MM.1S (cell line): ENCODE results near the gene ARMC12.

Experiments
- EZH2 ChIP-seq: fragments of 300-600 bp; sonication (generic); optimal IDR thresholded peaks from 2 replicates; pipeline ENCODE3; 2017; ENCODE audit warnings: low read depth, mild to moderate bottlenecking, antibody characterized with exemption, low read length, mixed read lengths
- TF ChIP-seq, protein P1 (sequence below): fragments of 300-600 bp; sonication (generic); IDR thresholded peaks from 2 replicates; pipeline ENCODE4 v1.5.1; 2016; ENCODE audit warnings: antibody characterized with exemption, low read length, mixed read lengths

DNA sequence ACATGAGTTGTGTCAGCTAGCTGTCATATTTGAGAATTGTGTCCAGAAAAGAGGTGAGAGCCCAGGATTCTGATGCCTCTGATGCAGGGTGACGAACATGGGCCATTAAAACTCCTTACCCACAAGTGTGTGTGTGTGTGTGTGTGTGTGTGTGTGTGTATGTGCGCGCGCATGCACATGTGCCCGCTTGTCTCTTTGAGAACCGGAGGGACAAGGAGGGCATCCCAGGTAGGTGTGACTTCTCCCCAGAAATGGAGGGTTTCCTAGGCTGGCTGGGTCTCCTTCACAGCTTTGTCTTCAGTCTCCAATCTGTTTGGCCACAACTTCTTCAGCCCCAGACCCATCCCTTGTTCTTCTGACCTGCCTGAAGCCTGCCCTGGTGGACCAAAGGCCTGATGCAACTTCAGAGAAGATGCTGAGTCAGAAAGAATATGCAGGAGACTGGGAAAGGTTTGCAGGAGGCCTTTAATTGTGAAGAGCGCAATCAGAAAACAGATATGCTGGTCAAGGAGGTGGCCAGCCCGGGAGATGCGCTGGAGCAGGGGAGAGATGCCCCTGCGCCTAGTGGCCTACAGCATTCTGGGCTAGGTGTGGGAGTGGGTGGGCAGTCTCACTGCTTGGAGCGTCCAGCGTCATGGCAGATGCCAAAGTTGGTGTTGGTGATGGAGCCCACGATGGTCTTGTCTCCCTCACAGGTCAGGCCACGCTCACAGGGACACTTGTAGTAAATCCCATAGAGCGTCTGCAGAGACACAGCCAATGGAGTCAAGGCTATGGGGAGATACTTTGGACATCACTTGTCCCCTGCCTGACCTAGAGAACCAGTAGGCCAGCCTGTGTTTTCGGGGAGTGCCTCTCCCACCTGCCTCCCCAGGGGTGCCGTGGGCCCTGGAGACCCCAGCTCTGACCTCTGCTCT, 58.0 kb downstream of the ARMC12 start:
- TF ChIP-seq, protein P1, sequence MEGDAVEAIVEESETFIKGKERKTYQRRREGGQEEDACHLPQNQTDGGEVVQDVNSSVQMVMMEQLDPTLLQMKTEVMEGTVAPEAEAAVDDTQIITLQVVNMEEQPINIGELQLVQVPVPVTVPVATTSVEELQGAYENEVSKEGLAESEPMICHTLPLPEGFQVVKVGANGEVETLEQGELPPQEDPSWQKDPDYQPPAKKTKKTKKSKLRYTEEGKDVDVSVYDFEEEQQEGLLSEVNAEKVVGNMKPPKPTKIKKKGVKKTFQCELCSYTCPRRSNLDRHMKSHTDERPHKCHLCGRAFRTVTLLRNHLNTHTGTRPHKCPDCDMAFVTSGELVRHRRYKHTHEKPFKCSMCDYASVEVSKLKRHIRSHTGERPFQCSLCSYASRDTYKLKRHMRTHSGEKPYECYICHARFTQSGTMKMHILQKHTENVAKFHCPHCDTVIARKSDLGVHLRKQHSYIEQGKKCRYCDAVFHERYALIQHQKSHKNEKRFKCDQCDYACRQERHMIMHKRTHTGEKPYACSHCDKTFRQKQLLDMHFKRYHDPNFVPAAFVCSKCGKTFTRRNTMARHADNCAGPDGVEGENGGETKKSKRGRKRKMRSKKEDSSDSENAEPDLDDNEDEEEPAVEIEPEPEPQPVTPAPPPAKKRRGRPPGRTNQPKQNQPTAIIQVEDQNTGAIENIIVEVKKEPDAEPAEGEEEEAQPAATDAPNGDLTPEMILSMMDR = no peak
- TF ChIP-seq EZH2 = no peak
